Measurements from ENCODE around the gene PLIN5. TPM values are rescaled to one million over a fixed set of nuclear protein-coding genes. Genes with fewer than 3 reads are reported as not detected.

The PLIN5 gene
- total RNA-seq, 1 experiment from 2014 or later, result 3.9 TPM

GRCh38 chr19:4533334-4533733 lies 1.7 kb downstream of the PLIN5 start:
- H3K4me1 Mint-ChIP-seq, result peaks cover 0 to 6% of the 10 kb centered on the region in 2 experiments; a peak in 2 of 4 replicates
- H2AFZ ChIP-seq (ENCODE audit: low read length), result no peak overlapping the region
- no CpG with 5 or more reads among the region's 9 CpGs for WGBS (ENCODE audit: extremely low coverage, insufficient read length, low lambda C conversion rate)

More at GRCh38 chr19:4533334-4533733, 1.7 kb downstream of the PLIN5 start:
- H2BK12ac ChIP-seq (ENCODE audit: insufficient read length, low read depth, low read length), result no peak overlapping the region
- no peak overlapping the region for H3T11ph ChIP-seq (ENCODE audit: low read length)
- H3K36me3 Mint-ChIP-seq (ENCODE audit: insufficient read depth in 1 of 3, low read depth in 3 of 3), result no peaks in the 10 kb centered on the region
- no peak overlapping the region for H3K14ac ChIP-seq (ENCODE audit: insufficient read depth, low read length)
- H3K9me3 Mint-ChIP-seq, result no peaks in the 10 kb centered on the region
- no peaks in the 10 kb centered on the region for H4K20me1 ChIP-seq (ENCODE audit: control insufficient read depth, insufficient read depth, insufficient read length)
- no peak overlapping the region for H3K4me3 Mint-ChIP-seq
- no peaks in the 10 kb centered on the region for H3K79me2 ChIP-seq (ENCODE audit: insufficient read depth, low read length)
- H4K91ac ChIP-seq (ENCODE audit: insufficient read length, low read depth, low read length), result no peak overlapping the region
- no peak overlapping the region for H3K4ac ChIP-seq (ENCODE audit: low read depth, low read length)
- H2BK120ac ChIP-seq (ENCODE audit: low read depth, low read length, poor library complexity, severe bottlenecking), result no peak overlapping the region
- no peaks in the 10 kb centered on the region for H3K9me3 ChIP-seq (ENCODE audit: control insufficient read depth, low read depth, low read length)
- no peak overlapping the region for H3K4me2 ChIP-seq (ENCODE audit: insufficient read depth, insufficient read length, low read length)
- no peak for TF ChIP-seq CTCF (conservative IDR thresholded peaks at IDR 0.05)
- H3K18ac ChIP-seq (ENCODE audit: insufficient read length, low read depth, low read length), result no peak overlapping the region
- H3K79me1 ChIP-seq (ENCODE audit: insufficient read depth, low read depth, low read length, poor library complexity, severe bottlenecking), result no peaks in the 10 kb centered on the region
- H3K23me2 ChIP-seq (ENCODE audit: insufficient read length, low read depth, low read length, poor library complexity, severe bottlenecking), result peaks cover 3% of the 10 kb centered on the region
- no peak overlapping the region; a peak in 1 of 7 replicates for H3K27ac Mint-ChIP-seq
- no peak overlapping the region for H3K56ac ChIP-seq (ENCODE audit: insufficient read length, low read depth, low read length)
- H2BK20ac ChIP-seq (ENCODE audit: low read depth, low read length, poor library complexity, severe bottlenecking), result no peak overlapping the region
- no peaks in the 10 kb centered on the region for H3K4me1 ChIP-seq (ENCODE audit: insufficient read depth, low read length)
- H2BK5ac ChIP-seq (ENCODE audit: insufficient read length, low read length), result no peak overlapping the region
- H3K9ac ChIP-seq (ENCODE audit: extremely low read depth, insufficient read length, low read length), result no peak overlapping the region
- no peak overlapping the region for H3K23ac ChIP-seq (ENCODE audit: insufficient read length, low read depth, low read length)
- no peak overlapping the region for H3K27ac ChIP-seq (ENCODE audit: insufficient read length, low read depth, low read length)
- peaks cover 72% of the 10 kb centered on the region for H3K27me3 Mint-ChIP-seq (ENCODE audit: low read depth)
- H2AK5ac ChIP-seq (ENCODE audit: insufficient read length, low read length), result no peak overlapping the region
- no peak for DNase-seq
- H4K8ac ChIP-seq (replicated peaks; ENCODE audit: insufficient read length, low read depth, low read length), result no peak overlapping the region
- no peaks in the 10 kb centered on the region; the same call in 1 of the 2 replicates for H3K27me3 ChIP-seq (ENCODE audit: insufficient read depth, low read length)
- no peak overlapping the region for H2BK15ac ChIP-seq (ENCODE audit: low read depth, low read length)
- no peak overlapping the region for H4K5ac ChIP-seq (ENCODE audit: insufficient read length, low read depth, low read length)
